ENCODE measurements around the gene YOD1.

Gene YOD1

GRCh38 chr1:207010726-207011125 lies 40.3 kb downstream of the YOD1 start:
- peaks cover 28% of the 10 kb centered on the region for H3K27me3 ChIP-seq (ENCODE audit: control insufficient read depth, low read length)
- no peak overlapping the region for H3K27ac ChIP-seq (ENCODE audit: low read depth, low read length)
- no peaks in the 10 kb centered on the region for H3F3A ChIP-seq (ENCODE audit: control insufficient read depth, insufficient read depth)
- no peaks in the 10 kb centered on the region for H4K20me1 ChIP-seq (ENCODE audit: control insufficient read depth, insufficient read depth, low read depth, low read length)
- no peak overlapping the region for H3K4me2 ChIP-seq (ENCODE audit: low read length)
- no peaks in the 10 kb centered on the region for H3K9me3 ChIP-seq (ENCODE audit: control insufficient read depth, insufficient read depth, low read length)
- no peaks in the 10 kb centered on the region for H3K9me2 ChIP-seq (replicated peaks; ENCODE audit: control insufficient read depth, low read length)
- no peaks in the 10 kb centered on the region for H3K4me1 ChIP-seq (ENCODE audit: control insufficient read depth, low read length)
- H3K79me2 ChIP-seq (ENCODE audit: control insufficient read depth, low read length): no peaks in the 10 kb centered on the region
- TF ChIP-seq EZH2phosphoT487 (IDR thresholded peaks at IDR 0.05; ENCODE audit: borderline replicate concordance, low read length): no peak
- no peak for TF ChIP-seq CTCF (IDR thresholded peaks at IDR 0.05; ENCODE audit: low read depth, low read length, poor library complexity, severe bottlenecking)
- no peaks in the 10 kb centered on the region for H3K36me3 ChIP-seq (ENCODE audit: control insufficient read depth, low read length)
- no peak overlapping the region for H3K4me3 ChIP-seq (ENCODE audit: low read length)

- TF ChIP-seq EZH2phosphoT487 (IDR thresholded peaks at IDR 0.05; ENCODE audit: borderline replicate concordance, low read length) (no peak), CTCF (IDR thresholded peaks at IDR 0.05; ENCODE audit: low read depth, low read length, poor library complexity, severe bottlenecking) (no peak)
- no peaks in the 10 kb centered on the region for H3F3A ChIP-seq (ENCODE audit: control insufficient read depth, insufficient read depth)
- no peaks in the 10 kb centered on the region for H3K79me2 ChIP-seq (ENCODE audit: control insufficient read depth, low read length)
- H3K9me2 ChIP-seq (replicated peaks; ENCODE audit: control insufficient read depth, low read length): no peaks in the 10 kb centered on the region
- H3K27ac ChIP-seq (ENCODE audit: low read depth, low read length): no peak overlapping the region
- H4K20me1 ChIP-seq (ENCODE audit: control insufficient read depth, insufficient read depth, low read depth, low read length): no peaks in the 10 kb centered on the region
- no peak overlapping the region for H3K4me3 ChIP-seq (ENCODE audit: low read length)
- peaks cover 30% of the 10 kb centered on the region for H3K27me3 ChIP-seq (ENCODE audit: control insufficient read depth, low read length)
- H3K9me3 ChIP-seq (ENCODE audit: control insufficient read depth, insufficient read depth, low read length): no peaks in the 10 kb centered on the region
- H3K4me2 ChIP-seq (ENCODE audit: low read length): no peak overlapping the region
- H3K4me1 ChIP-seq (ENCODE audit: control insufficient read depth, low read length): no peaks in the 10 kb centered on the region
- no peaks in the 10 kb centered on the region for H3K36me3 ChIP-seq (ENCODE audit: control insufficient read depth, low read length)
These were observed 41.1 kb downstream of the YOD1 start for GRCh38 chr1:207009945-207010344.

GRCh38 chr1:207009182-207009850 lies 41.7 kb downstream of the YOD1 start:
- no peaks in the 10 kb centered on the region for H3K9me3 ChIP-seq (ENCODE audit: control insufficient read depth, insufficient read depth, low read length)
- no peaks in the 10 kb centered on the region for H3K36me3 ChIP-seq (ENCODE audit: control insufficient read depth, low read length)
- H3K4me3 ChIP-seq (ENCODE audit: low read length): no peak overlapping the region
- H4K20me1 ChIP-seq (ENCODE audit: control insufficient read depth, insufficient read depth, low read depth, low read length): no peaks in the 10 kb centered on the region
- no peak overlapping the region for H3K4me2 ChIP-seq (ENCODE audit: low read length)
- no peaks in the 10 kb centered on the region for H3K9me2 ChIP-seq (replicated peaks; ENCODE audit: control insufficient read depth, low read length)
- peaks cover 23% of the 10 kb centered on the region for H3K27me3 ChIP-seq (ENCODE audit: control insufficient read depth, low read length)
- TF ChIP-seq EZH2phosphoT487 (IDR thresholded peaks at IDR 0.05; ENCODE audit: borderline replicate concordance, low read length) (no peak), CTCF (IDR thresholded peaks at IDR 0.05; ENCODE audit: low read depth, low read length, poor library complexity, severe bottlenecking) (no peak)
- H3F3A ChIP-seq (ENCODE audit: control insufficient read depth, insufficient read depth): no peaks in the 10 kb centered on the region
- no peak overlapping the region for H3K27ac ChIP-seq (ENCODE audit: low read depth, low read length)
- H3K4me1 ChIP-seq (ENCODE audit: control insufficient read depth, low read length): no peaks in the 10 kb centered on the region
- no peaks in the 10 kb centered on the region for H3K79me2 ChIP-seq (ENCODE audit: control insufficient read depth, low read length)

All from DOHH2 (cell line).